GM21360 (cell line): ENCODE measurements around the gene FSTL4.
"Not testable (repeated sequence)": the region's sequence is repeated elsewhere in the genome, so short reads cannot be mapped to it uniquely, and the experiment has no call there.

Experiments used
- ATAC-seq: cut with Tn5 transposase; IDR thresholded peaks from one replicate; pipeline ENCODE4 v1.9.1; 2021; ENCODE audit warnings: mild to moderate bottlenecking, moderate library complexity; ENCODE audit not compliant: unreplicated experiment

Gene FSTL4

DNA sequence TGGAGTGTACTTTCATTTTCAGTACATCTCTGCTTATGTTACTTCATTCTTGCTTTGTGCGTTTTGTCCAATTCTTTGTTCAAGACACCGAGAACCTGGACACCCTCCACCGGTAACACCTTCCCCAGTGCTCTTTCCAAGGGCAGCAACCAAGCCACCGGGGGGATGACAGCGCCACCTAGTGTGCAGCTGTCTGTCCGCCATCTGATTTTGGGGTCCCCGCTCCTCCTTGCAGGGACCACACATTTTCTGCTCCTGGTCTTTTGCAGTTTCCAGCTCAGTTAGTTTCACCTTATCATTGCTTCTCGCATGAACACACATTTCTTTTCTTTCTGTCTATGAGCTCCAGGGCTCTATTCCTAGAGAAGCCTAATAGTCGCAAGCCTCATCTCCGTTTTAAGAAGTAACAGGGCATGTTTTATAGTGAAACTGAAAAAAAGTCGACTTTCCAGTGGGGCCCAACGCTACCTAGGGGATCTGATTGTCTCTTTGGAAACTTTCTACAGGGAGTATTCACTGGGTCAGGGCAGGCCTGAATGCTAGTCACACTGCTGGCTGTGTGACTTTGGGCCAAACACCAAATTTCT is 152.1 kb downstream of the FSTL4 start:
- no peak for ATAC-seq

DNA sequence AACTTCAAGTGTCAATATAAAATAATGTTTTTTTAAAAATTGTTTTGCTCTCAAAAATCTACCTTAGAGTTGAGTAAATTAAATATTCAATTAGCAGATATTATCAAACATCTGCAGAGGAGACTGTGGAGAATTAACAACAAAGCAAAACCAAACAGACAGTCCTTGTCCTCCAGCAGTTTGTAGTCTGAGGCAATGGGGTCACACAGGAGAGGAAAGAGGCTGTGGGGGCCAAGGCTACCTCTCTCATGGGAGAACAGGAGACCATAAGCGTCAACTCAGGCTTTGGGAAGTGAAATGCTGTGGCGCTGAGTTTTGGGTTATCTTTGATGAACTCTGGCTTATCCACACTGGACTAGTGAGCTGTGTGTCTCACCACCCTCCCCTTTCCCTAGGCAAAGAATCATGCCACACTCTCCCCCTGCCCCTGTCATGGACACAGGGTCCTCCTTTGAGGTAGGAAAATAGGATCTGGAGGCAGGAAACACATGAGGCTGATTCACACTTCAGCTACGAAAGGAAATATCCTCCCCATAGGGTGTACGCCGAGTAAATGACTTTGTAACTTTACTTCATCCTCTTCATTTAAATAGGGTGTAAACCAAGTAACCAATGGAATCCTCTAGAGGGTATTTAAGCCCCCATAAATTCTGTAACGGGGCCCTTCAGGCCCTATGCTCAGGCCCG is 152.7 kb downstream of the FSTL4 start:
- no peak for ATAC-seq

DNA sequence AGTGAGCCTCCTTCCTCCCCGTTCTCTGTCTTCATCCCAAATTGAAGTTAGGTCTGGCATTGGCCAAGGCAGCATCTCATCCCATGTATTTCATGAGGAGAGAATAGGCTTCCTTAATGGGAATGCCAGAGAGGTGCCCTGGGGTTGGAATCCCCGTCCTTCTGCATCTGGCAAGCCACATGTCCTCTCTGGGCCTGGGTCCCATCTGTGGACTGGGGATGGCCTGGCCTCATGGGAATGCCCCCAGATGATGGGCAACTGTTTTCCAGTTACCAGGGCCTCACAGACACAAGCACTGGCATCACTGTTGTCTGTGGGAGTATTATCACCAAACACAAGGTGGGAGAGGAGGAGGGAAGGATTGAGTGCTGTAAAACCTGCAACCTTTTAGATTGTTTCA is 153.9 kb downstream of the FSTL4 start:
- ATAC-seq = no peak

DNA sequence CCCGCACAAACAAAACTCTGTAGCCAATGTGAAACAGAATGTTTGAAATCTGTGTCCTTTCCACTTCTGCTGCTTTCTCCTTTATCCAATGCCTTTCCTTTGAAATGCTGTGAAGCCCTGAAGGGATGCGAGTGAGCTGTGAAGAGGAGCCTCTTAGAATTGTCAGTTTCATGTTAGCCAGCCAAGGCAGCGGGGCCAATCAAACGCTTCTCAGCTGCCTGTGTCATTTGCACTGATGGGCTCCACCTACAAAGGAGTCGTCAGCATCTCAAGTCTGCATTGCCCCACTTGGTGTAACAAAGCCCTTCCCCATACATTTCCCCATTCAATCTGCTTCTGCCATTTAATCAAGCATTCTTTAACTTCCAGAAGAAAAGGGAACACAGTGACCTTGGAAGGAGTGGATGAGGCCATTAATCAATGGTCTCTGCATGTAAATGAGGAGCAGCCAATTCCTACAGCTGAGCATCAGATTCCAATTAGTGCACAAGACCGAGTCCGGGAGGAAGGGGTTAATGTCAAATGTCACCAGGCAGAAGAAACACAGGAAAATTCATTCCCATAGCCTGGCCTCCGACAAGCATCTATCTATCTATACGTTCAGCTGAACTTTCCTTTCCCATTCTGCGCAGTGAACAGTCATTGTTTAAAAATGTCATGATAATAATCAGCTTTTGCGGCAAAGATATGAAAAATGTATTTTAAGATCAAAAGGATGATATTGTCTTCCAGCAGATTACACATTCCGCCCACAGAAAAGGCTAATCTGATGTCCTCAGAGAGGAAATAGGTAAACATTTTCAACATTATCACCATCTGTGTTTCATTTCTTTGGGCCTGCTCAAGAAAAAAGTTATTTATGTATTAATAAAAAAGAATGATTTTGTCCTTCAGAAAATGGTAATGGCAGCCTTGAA is 154.6 kb downstream of the FSTL4 start:
- no peak for ATAC-seq

DNA sequence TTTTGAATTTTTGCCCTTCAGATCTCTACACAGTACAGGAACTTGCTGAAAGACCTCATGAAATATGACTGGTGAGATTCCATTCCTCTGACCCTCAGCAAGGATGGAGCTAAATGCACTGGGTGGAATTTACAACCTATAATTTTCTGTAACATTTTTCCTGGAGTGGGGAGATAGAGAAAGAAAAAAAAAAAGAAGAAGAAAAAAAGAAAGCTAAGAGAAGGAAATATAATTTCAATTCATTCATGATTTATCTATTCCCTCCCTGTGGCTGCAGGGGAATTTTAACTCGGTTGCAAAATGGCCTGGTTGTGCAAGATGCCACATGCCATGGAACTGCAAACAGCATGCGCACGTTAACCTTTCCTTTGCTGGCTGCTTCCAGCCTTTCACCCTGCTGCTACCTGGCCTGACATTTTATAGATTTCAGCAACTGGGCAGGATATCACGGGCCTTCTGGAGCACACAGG is 155.4 kb downstream of the FSTL4 start:
- no peak for ATAC-seq

DNA sequence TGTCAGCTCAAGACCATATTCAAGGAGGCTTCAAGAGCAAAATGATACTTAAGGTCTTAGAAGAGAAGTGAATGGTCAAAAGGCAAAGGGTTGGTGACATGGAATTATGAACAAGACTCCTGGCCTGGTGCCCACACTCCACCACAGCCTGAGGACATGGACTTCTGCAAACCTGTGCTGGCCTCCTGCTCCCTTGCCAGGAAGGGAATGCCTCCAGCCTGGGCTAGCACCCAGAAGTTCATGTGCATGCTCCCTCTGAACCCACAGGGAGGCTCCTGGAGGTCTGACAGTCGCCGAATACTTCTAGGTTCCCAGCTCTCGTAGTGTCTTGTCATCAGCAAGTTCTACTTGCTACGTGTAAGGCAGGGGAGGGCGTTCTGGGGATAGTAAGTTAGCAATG is 156.7 kb downstream of the FSTL4 start:
- no peak for ATAC-seq

DNA sequence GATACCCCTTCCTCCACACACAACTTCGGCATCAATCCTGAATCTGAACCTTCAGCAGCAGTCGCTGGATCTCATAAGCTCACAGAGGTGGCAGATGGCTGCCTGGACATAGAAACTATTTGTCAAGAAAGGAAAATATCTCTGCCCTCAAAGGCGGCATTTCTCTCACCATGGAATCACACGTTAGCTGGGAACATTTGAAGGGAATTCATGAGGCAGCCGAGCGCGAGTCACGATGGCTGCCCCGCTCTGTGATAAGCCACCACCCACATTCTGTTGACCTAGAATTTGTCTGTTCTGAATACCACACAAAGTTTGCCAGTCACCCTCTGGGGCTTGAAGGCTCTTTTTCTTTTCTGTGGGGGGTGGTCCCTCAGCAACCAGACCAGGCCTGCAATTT is 157.9 kb downstream of the FSTL4 start:
- ATAC-seq = no peak

DNA sequence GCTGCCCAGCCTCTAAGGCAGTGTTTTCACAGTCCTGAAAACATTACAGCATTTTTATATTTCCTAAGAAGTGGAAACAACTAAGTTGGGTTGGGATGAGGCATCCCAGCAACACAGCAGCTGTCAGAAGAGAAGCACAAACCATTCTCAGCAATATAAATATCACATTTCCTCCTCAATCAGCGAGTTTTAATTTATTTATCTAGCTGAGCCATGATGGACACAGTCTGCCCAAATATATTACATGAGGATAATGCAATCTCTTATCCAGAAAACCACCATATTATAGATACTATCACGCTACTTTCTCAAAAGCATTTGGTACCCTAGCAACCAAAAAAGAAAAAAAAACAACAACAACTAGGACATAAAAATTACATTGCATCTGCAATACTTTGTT is 158.5 kb downstream of the FSTL4 start:
- no peak for ATAC-seq

DNA sequence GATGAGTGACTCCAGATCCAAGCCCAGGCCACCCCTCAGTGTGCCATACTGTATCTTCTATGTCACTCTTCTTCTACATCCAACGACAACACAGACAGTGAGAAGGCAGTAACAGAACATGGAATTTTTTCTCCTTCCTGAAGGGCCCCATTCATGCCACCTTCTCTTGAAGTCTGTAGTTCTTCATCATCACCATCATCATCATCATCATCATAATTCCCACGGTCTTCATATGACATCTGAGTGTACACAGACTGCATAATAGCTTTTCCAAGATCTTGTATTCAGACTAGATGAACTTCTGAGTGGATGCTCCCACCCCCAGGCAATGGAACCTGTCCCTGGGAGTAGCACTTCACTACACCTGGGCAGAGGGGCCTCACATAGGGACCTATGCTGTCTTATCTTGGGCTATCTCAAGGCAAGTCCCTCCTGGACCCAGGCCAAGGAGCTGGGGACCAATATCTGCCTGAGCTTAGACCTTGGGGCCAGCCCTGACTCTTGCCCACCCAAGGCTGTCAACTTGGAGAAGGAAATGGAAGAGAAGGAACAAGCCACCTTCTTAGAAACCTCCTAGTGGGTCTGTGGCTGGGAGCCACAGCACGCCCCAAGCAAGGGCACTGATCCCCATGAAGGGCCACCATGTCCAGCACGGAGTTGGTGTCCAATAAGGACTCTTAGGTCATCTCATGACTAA is 159.1 kb downstream of the FSTL4 start:
- no peak for ATAC-seq

DNA sequence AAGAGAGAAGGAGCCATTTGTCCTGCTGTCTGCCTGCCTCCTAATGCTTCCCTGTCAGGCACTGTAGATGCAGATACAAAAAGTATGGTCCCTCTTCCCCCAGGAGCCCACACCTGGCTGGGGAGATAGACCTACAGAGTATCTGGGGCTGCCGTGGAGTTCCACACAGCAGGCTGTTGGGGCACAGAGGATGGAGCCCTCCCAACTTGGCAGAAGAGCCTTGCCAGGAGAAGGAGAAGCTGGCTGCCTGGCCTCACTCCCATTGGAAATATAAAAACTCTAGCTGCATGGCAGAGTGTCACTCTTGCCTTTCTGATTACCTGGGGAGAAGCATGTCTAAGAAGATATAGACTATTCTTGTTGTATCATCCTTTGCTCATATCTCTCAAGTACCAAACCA is 160.4 kb downstream of the FSTL4 start:
- no peak for ATAC-seq

DNA sequence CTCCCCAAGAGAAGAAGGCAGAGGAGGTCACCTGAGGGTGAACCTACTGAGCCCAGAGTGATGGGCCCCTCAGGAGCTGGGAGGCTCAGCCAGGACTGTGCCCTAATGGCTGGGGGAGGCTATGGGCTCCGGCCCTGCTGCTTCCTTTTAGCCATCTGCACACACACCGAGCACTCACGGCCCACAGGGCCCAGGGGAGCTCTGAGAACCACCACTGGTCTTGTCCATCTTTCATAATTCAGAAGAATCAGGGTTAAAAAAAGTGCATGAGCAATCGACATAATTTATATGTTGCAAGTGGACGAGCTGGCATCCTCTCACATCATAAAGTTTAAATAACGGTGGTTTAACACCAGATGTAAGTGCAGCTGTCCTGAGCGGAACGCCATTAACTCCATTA is 162.1 kb downstream of the FSTL4 start:
- no peak for ATAC-seq

DNA sequence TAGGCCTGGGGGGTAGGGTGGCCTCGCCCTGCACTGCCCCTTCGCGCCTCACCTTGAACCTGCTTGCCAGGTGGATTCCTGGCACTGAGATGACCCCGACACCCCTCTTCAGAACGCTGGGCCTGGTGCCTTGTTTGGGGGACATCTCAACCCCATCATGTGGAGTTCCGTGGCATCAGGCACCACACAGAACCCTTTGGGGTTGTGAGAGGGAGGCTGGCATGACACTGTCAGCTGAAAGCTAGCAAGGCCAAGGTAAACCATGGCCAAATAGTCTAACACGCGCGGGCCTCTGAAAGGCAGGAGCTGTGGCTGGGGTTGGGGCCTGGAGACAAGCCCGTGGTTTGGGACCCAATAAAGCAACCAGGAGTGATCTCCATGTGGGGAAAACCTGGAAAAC is 163.2 kb downstream of the FSTL4 start:
- no peak for ATAC-seq

DNA sequence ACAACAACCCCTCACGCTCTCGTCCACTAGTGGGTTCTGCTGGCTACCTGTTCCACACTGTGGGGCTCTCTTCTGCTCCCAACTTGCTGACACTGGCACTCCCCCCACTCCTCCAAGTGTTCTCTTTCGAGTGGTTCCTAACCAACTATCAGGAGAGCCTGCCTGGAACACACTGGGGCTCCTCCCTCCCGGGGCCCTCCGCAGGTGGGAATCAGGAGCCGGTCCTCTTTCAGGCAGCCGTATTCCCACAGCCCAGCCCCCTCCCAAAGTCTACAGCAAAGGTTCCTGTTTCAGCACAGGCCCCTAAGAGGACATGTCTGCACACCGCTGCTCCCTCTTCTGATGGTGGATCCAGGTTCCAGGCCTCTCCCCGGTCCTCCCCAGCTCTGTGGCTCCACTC is 165.9 kb downstream of the FSTL4 start:
- no peak for ATAC-seq

DNA sequence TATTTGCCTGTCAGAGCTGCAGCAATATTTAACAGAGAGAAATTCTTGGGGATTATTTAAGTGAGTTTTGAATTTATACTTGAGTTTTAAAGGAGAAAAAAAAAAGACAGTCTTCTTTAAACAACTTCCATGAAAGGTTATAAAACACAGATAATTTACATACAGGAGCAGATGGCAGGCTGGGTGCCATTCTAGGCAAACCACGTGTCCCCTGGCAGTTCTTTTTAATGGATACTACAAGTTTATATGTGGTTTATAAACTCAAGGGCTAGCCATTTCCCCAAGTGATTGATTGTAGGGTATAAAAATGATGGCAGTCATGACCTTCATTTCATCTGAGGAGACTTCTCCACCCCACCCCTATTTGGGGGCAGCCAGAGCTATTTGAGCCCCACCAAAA is 166.6 kb downstream of the FSTL4 start:
- ATAC-seq = no peak

DNA sequence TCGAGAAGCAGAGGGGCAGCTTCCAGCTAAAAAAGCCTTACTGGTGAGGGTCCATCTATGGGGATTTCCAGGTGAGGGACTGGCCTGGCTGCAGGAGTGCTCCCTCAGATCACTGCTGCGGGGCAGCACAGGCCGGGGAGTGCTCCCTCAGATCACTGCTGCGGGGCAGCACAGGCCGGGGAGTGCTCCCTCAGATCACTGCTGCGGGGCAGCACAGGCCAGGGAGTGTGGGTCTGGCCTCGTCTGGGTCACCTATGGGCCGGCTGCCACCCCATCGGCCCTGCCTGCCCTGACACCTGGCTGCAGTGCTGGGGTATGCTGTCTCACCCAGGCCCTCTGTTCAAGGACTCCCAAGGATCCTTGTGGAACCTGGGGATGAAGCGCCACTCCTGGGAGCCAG is 167.1 kb downstream of the FSTL4 start:
- ATAC-seq = not testable (repeated sequence)

DNA sequence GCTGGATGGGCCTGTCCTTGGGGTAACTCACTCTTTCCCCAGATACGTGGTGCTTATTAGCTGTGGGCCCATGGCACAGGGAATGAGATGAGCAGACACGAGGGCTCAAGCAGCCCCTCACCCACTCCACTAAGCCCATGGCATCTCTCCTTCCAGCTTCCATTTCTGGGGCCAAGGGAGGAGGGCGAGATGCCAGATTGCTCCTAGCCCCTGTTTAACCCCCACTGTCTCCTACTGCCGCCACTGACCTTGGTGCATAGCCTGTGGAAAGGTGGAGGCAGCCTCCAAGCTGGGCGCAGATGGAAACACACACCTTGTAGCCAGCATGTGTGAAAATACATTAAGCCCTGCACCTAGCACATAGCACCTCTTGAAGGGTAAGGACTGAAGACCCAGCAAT is 167.6 kb downstream of the FSTL4 start:
- ATAC-seq = no peak

DNA sequence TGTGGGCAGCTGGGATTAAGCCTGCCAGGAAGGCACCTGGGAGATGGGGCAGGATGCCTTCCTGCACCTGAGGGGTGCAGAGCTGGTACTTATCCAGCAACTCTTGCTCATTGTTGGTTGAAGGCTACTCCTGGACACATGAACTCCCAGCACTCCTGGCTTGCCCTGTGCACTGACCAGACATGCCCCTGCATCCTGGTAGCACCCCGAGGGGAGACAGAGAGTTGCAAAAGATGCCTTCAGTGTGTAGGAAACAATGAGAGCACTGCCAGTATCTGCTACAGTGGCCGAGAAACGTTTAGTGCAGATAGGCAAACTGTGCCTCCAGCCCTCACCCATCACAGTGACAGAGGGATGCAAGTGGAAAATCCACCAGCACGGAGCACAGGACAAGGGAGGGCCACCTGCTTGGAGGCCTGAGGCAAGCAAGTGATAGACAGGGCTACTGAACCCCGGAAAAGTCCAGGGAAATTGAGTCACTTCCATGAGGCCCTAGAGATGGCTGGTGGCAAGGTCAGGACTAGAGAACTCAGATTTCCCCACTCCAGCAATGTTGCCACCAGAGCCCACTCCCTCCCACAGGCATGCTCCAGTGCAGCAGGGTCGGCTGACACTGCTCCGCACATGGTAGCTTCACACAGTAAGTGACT is 171.1 kb downstream of the FSTL4 start:
- ATAC-seq = no peak

DNA sequence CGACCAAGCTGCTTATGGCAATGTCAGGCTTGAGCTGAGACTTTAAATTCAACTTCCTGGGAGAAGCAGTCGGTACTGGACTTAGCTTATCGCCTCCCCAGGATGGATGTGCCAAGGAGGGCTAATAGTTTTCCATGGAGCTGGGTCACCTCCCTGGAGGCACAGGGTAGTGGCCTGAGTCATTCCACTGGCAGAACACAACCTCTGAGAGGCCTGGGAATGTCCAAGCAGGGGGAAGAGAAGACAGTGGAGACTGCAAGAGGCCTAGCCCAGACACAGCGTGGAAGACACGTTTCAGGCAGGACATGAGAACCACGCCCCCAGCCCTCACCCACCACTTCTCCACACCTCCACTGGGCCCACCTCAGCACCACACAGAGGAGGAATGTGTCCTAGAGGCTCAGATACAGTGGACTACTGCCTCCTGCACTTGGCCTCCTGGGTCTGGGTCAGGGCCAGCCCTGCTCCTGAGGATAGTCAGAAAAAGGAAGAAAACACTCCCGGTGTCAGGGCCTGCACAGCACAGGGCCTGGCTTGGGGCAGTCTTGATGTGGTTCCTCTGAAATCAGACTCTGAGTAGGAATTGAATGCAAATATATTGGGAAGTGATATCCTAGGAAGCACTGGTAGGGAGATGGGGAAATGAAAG is 171.8 kb downstream of the FSTL4 start:
- ATAC-seq = no peak

DNA sequence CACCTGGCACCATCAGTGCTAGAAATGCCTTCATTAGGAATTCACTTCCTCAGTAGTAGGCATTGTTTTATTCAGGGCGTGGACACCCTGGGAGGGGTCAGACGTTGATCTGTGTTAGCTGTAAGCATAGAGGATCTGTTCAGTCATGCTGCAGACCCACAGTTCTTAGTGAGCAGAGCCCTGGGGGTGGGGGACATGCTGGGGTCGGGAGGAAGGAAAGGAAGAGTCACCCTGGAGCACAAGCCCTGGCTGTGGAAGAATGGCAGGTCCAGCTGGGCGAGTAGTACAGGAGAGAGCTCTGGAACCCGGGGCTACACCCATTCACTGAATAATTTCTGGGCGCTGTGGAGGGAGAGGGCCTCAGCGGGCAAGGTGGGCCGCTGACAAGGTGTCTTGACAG is 172.5 kb downstream of the FSTL4 start:
- no peak for ATAC-seq

DNA sequence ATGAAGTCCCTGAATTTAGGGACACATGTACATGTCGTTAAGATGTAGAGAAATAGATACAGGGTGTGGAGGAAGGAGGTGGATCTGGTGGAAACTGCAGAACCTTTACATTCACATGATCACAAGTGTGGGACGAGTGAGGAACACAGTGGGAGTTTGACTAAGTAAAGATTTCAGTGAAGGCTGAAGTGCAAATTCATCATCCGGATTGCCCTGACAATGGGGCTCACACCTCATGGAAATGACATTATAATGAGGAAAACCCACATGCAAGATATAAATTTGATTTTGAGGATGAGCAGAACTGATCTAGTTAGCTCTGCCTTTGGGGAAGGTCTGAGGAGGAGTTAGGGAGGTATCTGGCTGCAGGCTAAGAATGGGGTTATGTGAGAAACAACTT is 173.9 kb downstream of the FSTL4 start:
- ATAC-seq = no peak
